Measurements from ENCODE around the gene PLEKHG3.
"Not testable (repeated sequence)": the region's sequence is repeated elsewhere in the genome, so short reads cannot be mapped to it uniquely, and the experiment has no call there.

Gene PLEKHG3

GRCh38 chr14:64688031-64688430, 16.2 kb upstream of the PLEKHG3 start:
- DNase-seq (ENCODE audit: low read depth, low spot score) = no peak

DNA sequence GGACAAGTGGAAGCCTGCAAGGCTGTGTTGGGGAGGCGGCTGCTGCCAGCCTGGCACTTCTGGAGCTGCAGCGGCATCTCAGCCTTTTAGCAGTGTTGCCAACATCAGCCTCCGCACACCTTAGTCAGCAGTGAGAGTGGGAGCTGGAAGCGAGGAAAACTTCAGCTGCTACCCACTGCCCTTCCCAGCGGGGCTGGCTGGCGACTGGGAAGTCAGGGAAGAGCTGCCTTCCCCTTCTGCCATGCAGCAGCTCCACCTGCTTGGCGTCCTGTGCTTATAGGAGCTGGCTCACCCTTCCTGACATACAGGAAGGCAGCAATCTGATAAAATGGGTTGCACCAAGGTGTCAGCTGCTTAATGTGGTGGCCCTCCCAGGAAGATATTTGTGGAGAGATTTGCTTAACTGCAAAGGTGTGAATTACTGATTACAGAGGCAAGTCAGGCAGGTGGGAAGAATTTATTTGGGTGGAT, 15.4 kb upstream of the PLEKHG3 start:
- no peak for DNase-seq (ENCODE audit: low read depth, low spot score)

DNA sequence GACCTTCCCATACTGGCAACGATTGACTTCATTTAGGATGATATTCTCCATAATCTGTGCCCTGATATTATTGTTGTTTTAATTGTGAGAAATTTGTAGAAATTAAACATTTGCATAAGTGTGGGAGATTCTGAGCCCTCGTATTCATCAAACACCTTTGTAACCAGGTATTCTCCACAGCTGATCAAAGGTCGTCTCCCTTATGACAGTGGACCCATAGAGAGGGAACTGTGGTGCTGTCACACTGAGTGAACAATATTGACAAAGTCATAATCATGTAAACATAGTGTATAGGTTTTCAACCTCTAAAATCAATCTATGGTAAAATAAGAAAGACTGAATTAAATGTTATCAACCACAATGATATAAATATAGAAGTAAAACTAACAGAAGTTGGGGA, 14.9 kb upstream of the PLEKHG3 start:
- DNase-seq (ENCODE audit: low read depth, low spot score) = no peak

- not testable (repeated sequence) for DNase-seq (ENCODE audit: low read depth, low spot score)
Measured at GRCh38 chr14:64690607-64691006, 13.6 kb upstream of the PLEKHG3 start.

GRCh38 chr14:64691376-64691775, 12.8 kb upstream of the PLEKHG3 start:
- DNase-seq (ENCODE audit: low read depth, low spot score) = no peak

DNA sequence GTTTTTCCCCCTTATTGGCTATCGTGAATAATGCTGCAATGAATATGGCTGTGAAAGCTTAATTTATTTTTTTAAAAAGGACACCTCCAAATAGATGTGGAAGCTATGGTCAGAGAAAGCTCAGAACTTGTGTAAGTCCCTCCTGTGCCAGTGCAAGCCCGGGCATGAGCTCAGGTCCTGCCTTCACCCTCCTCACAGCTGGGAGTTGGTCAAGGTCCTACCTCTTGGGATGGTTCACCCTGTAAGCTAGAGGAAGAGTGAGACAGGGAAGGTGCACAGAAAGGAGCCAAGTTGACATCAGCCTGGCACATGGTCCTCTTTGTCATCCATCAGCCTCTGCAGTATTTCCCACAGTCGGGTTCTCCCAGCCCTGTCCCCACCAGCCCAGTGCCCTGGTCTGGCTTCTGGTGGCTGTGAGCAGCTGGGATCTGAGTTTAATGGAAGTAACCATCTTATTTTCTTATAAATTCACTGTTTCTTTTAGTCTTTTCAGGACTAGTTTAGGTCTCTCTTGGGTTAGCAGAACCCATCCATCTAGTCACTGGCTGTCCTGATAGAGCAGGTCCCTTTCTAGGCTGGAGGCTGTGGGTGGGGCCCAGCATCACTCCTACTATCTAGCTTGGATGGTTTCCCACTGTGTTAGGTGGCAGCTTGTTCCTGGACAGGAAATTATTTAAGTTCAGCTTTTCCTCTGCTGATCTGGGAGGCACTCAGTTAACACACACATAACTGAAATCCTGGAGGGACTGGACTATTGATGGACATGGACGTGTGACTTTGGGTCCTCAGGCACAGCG, 11.8 kb upstream of the PLEKHG3 start:
- no peak for DNase-seq (ENCODE audit: low read depth, low spot score)

DNA sequence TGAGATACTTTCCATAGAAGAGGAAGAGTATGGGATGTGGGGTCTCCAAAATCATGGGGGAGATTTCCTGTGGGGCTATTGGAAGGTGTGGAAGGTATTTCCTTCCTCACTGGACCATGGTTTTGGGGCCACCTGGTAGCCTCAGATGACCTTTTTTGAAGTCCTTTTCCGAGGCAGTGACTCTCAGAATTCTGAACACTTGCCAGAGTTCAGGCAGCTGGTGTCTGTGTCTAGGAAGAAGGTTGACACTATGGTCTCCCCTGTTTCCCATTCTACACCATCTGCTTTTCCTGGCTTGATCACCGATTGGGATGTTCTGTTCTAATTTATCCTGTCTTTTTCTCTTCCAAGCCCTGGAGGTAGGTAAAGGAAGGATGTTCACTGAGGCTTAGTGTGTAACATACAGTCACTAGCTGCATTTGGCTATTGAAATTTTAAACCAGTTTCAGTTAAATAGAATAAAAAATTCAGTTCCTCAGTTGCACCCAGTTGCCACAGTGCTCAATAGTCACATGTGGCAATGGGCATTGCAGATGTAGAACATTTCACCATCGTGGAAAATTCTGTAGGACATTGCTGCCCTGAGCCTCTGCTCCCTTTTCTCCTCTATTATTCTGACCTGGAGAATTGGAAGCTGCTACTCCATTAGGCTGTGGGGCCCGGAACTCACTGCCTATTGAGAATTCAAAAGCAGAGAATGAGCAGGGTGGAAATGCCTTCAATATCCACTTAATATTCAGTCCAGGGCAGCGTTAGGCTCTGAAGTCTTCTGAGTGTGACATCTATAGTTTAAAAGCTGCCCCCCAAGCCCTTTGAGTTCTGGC, 11.0 kb upstream of the PLEKHG3 start:
- no peak for DNase-seq (ENCODE audit: low read depth, low spot score)

GRCh38 chr14:64693810-64694165, 10.4 kb upstream of the PLEKHG3 start:
- no peak for DNase-seq (ENCODE audit: low read depth, low spot score)

DNA sequence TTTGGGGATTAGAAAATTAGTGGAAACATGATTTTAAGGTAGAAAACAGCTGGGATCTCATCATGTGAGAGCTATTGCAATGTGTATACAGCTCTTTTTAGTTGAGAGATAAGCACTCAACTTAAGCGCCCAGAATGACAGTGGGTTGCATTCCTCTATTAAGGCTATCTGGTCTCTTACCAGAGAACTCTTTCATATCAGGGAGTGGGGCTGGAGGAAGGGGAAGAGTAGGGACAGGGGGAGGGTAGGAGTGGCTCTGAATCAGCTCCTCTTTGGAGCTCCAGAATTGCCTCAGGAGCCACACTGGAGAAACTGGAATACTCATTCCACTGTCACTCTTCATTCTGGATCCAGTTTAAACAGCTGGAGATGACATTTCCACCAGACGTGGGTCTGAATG, 9.2 kb upstream of the PLEKHG3 start:
- DNase-seq (ENCODE audit: low read depth, low spot score) = no peak

- DNase-seq (ENCODE audit: low read depth, low spot score) = no peak
Measured at GRCh38 chr14:64696355-64696857, 7.8 kb upstream of the PLEKHG3 start.

DNA sequence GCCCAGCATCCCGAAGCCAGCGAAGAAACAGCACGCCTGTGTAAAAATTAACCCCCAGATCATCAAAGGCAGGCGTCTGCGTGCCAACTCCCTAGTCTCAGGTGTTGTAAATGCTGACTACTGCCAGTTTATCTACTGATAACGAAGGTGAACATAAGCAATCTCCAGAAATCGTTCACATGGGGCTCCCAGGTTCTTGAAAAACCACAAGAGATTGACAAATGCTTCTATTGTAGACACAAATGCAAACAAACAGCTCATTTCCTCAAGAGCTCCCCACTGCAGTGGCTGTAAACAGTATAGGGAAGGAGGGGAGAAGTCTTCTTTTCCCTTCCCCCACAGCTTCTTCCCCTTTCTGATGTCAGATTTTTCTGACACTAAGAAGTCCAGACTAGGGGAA, 5.3 kb upstream of the PLEKHG3 start:
- no peak for DNase-seq (ENCODE audit: low read depth, low spot score)

DNA sequence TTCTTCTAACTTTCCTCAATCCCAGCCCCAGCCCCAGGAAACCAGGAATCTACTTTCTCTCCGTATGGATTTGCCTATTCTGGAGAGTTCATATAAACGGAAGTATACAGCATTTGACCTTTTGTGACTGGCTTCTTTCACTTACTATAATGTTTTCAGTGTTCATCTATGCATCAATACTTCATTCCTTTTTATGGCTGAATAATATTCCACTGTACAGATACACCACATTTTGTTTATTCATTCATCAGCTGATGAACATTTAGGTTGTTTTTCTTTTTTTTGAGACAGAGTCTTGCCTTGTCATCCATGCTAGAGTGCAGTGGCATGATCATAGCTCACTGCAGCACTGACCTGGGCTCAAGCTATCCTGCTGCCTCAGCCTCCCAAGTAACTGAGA, 3.9 kb upstream of the PLEKHG3 start:
- DNase-seq (ENCODE audit: low read depth, low spot score) = no peak

GRCh38 chr14:64700894-64701293, 3.3 kb upstream of the PLEKHG3 start:
- no peak for DNase-seq (ENCODE audit: low read depth, low spot score)

GRCh38 chr14:64701660-64702059, 2.6 kb upstream of the PLEKHG3 start:
- no peak for DNase-seq (ENCODE audit: low read depth, low spot score)

DNA sequence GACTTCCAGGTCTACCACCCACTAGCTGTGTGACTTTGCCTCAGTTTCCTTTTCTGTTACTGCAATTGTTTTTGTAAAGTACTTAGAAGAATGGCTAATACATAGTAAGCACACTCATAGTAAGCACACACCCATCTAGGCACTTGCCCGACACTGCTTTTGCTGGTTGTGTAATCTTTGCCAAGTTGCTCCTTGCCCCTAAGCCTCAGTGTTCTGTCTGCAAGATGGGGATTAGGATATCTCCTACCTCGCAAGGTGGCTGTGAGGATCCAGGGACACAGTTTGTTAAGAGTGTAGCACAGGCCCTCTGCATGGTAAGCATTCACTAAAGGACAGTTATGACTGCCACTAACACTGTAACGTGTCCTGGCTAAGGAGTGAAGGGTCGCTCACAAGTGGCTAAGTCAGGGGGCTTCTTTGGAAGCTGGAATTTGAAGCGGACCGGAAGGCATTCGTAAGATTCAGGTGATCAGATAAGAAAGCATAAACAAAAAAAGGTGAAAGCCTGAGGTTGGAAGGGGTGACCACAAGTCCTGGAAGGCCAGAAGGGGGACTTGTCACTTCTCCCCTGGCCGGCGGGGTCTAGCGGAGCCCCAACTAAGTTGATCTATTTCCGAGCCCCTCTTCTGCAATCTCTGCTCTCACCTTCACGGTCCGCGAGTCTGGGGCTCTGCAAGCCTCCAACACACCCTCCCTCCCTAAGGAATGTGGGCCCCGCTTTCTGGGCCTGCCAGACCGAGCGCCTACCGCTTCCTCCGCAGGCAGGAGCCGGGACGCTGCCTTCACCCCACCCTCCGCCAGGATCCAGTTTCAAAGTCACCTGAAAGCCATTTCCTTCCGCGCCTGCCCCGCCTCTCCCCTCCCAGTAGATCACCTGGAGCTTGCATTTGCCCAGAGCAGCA, 1.5 kb upstream of the PLEKHG3 start:
- DNase-seq (ENCODE audit: low read depth, low spot score) = no peak

- DNase-seq (ENCODE audit: low read depth, low spot score) = no peak
Measured at GRCh38 chr14:64703395-64704142, 655 bp upstream of the PLEKHG3 start.

- no peak for DNase-seq (ENCODE audit: low read depth, low spot score)
Measured at GRCh38 chr14:64704743-64705380, 638 bp downstream of the PLEKHG3 start.

- DNase-seq (ENCODE audit: low read depth, low spot score) = no peak
Measured at GRCh38 chr14:64705381-64706118, 1.3 kb downstream of the PLEKHG3 start.

DNA sequence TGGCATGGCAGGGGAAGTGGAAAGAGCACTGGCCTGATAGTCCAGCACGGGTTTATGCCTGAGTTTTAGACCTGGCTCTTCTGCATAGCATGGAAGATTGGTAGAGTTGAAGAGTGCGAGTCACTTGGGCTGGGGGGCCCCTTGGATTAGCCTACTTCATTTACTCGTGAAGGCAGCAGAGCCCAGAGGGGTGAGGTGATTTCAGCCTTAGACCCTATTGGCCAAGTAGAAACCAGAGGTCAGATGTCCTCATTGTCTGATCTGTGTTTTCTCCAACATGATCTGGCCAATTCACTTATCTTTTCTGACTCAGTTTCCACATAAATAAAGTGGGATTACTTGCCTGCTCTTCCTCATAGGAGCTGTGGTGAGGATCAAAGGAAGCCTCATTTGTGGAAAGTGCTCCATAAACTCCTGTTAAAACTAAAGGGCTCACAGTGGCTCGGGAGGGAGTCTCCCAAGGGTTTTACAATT, 1.9 kb downstream of the PLEKHG3 start:
- DNase-seq (ENCODE audit: low read depth, low spot score) = no peak
